Subcutaneous adipose tissue (tissue), 4 donors: ENCODE data around the gene C20orf202. TPM values are rescaled to one million over a fixed set of nuclear protein-coding genes. Genes with fewer than 3 reads are reported as not detected.

Experiments used
- total RNA-seq, 4 donors: library from RNA; depleted of rRNA; stranded (reverse); fragments of >200 nt; gene quantifications; one replicate each; pipeline ENCODE4 v1.1.0, GENCODE V29; 2016
- TF ChIP-seq, protein P1 (sequence below): fragments of 450-650 bp; IDR thresholded peaks from one replicate; pipeline ENCODE4 v1.5.1; 2016; ENCODE audit warnings: low read depth, mild to moderate bottlenecking, control low read depth, antibody characterized with exemption, moderate library complexity

C20orf202 gene
- total RNA-seq, 4 donors from 2014 or later = 0.75 to 1.1 (median 0.85) TPM; not detected in 1

DNA sequence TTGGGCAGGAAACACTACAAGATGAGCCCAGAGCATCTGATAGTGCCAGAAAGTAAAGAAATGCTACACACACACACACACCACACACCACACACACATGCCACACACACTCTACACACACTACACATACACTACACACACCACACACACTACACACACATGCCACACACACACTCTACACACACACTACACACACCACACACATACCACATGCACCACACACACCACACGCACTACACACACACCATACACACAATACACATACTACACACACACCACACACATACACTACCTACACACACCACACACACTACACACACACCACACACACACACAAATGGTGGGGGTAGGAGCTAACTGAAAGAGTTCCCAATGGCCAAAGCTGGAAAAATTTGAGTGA is 14.9 kb upstream of the C20orf202 start:
- TF ChIP-seq, protein P1, sequence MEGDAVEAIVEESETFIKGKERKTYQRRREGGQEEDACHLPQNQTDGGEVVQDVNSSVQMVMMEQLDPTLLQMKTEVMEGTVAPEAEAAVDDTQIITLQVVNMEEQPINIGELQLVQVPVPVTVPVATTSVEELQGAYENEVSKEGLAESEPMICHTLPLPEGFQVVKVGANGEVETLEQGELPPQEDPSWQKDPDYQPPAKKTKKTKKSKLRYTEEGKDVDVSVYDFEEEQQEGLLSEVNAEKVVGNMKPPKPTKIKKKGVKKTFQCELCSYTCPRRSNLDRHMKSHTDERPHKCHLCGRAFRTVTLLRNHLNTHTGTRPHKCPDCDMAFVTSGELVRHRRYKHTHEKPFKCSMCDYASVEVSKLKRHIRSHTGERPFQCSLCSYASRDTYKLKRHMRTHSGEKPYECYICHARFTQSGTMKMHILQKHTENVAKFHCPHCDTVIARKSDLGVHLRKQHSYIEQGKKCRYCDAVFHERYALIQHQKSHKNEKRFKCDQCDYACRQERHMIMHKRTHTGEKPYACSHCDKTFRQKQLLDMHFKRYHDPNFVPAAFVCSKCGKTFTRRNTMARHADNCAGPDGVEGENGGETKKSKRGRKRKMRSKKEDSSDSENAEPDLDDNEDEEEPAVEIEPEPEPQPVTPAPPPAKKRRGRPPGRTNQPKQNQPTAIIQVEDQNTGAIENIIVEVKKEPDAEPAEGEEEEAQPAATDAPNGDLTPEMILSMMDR = no peak

DNA sequence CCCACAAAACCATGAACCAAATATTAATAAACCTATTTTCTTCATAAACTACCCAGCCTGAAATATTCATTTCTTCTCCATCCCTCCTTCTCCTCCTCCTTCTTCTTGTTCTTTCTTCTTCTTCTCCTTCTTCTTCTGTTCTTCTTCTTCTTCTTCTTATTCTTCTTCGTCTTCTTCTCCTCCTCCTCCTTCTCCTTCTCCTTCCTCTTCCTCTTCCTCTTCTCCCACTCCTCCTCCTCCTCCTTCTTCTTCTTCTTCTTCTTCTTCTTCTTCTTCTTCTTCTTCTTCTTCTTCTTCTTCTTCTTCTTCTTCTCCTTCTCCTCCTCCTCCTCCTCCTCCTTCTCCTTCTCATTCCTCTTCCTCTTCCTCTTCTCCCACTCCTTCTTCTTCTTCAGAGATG is 13.4 kb upstream of the C20orf202 start:
- TF ChIP-seq, protein P1 = no peak

DNA sequence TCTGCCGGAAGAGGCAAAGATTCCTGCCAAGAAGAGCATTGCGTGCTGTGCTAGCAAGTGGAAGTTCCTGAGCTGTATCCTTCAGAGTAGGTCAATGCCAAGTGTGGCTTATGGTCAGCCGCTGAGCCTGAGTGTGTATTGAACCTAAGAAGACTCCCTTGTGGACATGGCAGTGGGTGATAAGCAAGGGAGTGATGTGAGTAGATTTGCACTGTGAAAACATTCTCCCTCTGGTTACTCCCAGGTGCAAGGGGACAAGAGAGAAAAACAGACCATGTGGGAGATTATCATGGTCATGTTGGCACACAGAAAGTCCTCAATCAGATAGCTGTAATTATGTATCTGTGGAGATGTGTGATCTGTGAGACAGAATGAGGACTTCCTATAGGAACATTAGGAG is 12.4 kb upstream of the C20orf202 start:
- TF ChIP-seq, protein P1 = no peak

DNA sequence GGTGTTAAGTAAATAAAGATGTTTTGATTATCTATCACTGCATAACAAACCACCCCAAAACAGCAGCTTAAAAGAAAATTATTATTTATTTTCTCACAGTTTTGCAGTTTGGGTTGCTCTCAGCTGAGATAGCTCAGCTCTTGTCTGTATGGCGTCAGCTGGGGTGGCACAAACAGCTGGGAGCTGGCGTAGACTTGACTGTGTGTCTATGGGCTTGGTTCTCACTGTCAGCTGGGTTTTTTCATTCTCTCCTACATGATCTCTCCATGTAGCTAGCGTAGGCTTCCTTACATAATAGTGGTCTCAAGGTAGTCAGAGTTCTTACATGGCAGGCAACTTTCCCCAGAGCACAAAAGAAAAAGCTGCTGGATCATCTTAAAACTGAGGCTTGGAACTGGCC is 12.0 kb upstream of the C20orf202 start:
- TF ChIP-seq, protein P1 = no peak

DNA sequence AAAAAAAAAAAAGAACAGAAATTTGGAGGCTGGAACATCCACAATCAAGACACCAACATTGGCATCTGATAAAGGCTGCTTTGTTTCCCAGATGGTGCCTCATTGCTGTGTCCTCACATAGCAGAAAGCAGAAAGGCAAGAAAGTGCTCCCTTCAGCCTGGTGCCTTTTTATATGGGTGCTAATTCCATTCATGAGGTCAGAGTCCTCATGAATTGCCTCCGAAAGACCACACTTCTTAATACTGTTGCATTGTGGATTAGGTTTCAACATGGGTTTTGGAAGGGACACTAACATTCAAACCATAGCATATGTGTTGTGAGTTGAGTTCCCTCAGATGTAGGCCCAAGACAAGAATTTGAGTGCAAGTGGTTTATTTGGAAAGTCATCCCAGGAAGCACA is 8.0 kb upstream of the C20orf202 start:
- TF ChIP-seq, protein P1 = no peak

DNA sequence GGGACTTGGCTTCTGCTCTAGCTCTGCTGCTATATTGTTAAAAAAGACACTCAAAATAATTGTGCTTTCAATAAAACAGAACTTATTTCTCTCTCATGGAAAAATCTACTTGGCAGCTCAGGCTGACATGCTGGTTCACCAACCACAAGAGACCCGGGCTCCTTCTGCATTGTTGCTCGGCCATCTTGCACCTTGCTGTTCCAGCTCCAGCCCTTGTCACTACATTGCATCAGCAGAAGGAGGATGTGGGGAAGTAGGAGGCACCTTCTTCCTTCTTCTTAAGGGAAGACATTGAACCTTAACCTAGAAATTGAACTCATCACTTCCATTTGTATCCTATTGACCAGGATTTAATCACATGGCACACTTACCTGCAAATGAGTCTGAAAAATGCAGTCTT is 6.6 kb upstream of the C20orf202 start:
- TF ChIP-seq, protein P1 = no peak

DNA sequence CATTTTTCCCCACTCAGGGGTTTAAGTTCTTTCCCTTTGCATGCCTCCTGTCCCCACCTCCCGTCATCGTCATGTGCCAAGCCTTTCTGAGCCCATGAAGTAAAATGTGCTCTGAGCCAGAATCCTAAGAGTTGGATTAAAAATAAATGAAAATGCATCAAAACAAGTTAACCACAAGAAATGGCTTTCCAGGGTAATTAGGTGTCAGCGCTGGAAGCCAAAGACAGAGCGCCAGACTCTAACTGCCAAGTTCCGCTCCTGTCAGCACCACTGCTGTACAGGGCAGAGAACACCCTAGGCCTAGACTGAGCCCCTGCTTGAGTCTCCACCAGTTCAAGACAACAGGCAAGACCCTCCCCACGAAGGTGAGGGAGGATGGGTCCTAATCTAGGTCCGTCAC is 5.5 kb upstream of the C20orf202 start:
- TF ChIP-seq, protein P1 = no peak
